Daoy (cell line): ENCODE measurements around the gene PCDH1. TPM values are rescaled to one million over a fixed set of nuclear protein-coding genes. Genes with fewer than 3 reads are reported as not detected.
"Not testable (repeated sequence)": the region's sequence is repeated elsewhere in the genome, so short reads cannot be mapped to it uniquely, and the experiment has no call there.

ENCODE experiments used
- DNase-seq: peaks from one replicate; pipeline ENCODE4 v3.0.0-alpha.2; 2015; ENCODE audit warnings: low read depth
- total RNA-seq: library from RNA; depleted of rRNA; stranded (reverse); fragments of >200 nt; shearing (Covaris generic); gene quantifications from 2 replicates; pipeline ENCODE4 v1.2.3, GENCODE V29; 2014

Gene PCDH1
- total RNA-seq, 1 experiment from 2014 or later, result 2.7 TPM

- no peak for DNase-seq
Observed at GRCh38 chr5:141898448-141899049, 20.3 kb upstream of the PCDH1 start.

GRCh38 chr5:141897425-141897824 lies 19.2 kb upstream of the PCDH1 start:
- DNase-seq, result no peak

- DNase-seq, result not testable (repeated sequence)
Observed at GRCh38 chr5:141890429-141890828, 12.2 kb upstream of the PCDH1 start.

- DNase-seq, result no peak
Observed at GRCh38 chr5:141889282-141889871, 11.2 kb upstream of the PCDH1 start.

GRCh38 chr5:141883892-141884318 lies 5.7 kb upstream of the PCDH1 start:
- DNase-seq, result no peak

DNA sequence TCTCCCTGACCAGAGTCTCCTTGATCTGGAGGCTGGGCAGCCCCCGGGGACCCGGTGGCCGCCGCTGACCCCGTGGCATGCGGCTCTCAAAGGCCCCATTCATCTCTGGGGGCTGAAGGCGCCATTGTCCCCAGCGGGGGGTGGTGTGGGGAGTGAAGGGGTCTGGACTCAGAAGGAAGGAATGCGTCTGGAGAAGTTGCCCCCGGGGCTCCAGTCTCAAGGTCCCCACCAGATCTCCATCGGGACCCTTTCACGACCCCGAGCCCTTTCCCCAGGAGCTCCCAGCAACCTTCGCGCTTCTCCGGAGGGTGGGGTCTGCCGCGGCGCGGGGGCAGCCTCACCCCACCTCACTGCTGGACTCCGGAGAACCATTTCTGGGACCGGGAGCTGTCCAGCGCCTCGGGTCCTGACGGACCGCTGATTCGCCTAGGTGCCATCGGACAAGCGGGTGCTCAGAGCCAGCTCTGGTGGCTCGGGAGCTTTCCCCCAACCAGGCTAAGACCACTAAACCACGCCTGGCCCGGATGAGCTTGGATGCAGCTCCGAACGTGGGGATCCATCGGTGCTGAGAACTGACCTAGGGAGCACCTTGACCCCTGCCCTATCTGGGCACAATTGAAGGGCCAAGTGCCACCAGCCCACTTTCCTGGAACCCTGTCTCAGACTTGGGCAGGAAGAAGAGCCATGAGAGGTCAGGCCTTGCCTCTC lies 5.1 kb upstream of the PCDH1 start:
- DNase-seq, result peak; percentile 67

DNA sequence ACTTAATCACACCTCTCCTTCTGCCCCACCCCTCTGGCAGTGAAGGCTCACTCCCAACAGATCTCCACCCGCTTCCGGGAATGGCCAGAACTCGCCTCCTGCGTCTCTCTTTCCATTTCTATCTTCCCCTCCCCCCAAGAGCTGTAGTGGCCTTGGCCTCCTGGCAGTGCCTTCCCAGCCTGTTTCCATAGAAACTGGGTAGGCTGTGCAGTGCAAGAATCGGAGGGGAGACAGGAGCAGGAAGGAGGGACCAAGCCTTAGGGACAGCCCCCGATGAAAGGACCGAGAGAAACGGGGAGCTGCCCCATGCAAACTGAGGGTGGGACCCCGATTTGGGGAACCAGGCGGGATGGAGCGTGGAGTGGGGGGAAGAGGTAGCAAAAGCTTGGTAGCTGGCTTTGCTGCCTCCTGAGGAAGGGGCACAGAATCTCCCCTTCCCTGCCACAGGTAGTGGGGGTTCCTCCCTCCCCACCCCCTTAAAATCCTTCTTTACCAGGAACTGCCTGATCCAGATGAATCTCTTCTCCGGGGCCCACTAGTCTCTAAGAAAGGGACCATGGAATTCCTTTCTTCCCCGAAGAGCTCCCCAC lies 4.5 kb upstream of the PCDH1 start:
- DNase-seq, result no peak

GRCh38 chr5:141881886-141882285 lies 3.7 kb upstream of the PCDH1 start:
- no peak for DNase-seq

- DNase-seq, result no peak
Observed at GRCh38 chr5:141880961-141881801, 3.0 kb upstream of the PCDH1 start.

DNA sequence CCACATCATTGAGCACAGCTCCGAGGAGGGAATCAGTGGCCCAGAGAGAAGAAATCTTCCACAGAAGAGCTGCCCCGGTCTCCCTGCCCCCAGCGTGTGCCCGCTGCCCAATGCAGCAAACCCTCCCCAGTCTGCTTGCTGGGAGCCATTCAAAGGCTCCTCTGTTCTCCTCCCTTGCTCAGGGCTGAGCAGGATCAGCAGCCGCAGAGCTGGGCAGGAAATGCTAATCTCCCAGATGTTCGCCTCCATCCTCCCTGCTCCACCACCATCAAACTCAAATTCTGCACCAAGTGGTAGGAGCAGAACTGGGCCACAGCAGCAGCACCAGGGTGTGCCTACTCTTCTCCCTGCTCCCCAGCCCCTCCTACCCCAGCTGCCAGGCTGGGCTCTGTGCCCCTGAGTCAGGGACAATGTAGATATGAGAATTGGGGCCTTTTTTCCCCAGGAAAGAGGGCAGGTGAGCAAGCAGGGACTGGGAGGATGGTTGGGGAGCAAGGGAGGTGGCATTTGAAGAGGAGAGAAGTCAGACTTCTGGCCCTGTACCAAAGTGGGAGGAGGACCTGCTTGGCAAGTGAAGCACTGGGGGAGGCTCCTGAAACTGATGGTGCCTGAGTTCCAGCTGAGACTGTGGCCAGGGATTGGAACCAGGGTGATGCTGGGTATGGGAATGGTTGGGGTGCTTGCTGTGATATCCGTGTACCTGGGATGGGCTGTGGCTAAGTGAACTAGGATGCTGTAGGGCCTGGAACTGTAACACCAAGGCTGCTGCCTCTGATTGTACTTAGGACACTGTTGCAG lies 1.9 kb upstream of the PCDH1 start:
- DNase-seq, result no peak

DNA sequence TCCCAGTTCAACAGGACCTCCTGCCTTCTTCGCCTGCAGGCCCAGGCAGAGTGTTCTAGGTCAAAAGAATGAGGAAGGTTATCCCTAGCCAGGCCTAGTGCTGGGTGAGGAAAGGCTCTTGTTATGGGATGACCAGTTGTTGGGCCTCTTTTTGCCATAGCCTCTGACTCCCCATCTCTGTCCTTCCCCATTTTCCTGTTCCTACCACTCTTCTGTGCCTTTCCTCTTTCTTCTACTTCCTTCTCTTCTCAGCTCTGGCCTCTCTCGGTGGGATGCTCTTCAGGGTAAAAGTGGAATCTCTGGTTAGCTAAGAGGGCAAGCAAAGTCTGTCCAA lies 1.2 kb upstream of the PCDH1 start:
- DNase-seq, result no peak

DNA sequence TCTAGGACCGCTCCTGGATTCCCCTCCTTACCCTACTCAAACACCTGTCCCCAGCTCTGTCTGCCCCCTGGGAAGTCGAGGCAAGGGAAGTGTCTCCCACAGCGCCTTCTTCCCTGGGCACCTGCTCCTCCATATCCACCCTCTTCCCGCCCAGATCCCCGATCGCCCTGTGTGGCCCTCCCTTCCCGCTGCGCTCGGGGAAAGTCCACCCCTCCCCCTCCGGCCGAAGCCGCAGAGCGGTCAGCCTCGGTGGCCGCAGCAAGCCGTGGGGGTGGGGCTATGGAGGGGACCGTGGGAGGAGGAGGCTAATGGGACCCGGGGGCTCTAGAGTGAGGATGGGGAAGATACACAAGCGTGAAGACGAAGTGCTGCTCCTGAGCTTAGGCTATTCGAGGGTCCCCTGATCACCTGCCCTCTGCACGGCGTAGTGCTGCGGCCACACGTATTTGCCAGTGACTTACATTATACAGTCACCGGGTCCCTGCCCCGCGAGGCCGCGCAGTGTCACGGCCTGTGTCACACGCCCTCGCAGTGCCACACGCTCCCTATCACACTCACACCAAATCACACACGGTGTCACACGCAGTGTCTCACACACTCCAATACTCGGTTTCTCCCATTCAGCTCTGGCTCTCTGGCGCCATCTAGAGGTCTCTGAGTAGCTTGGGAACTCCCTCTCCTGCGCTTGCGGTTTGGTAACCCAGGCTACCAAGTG lies 658 bp upstream of the PCDH1 start:
- peak; percentile 90 for DNase-seq

DNA sequence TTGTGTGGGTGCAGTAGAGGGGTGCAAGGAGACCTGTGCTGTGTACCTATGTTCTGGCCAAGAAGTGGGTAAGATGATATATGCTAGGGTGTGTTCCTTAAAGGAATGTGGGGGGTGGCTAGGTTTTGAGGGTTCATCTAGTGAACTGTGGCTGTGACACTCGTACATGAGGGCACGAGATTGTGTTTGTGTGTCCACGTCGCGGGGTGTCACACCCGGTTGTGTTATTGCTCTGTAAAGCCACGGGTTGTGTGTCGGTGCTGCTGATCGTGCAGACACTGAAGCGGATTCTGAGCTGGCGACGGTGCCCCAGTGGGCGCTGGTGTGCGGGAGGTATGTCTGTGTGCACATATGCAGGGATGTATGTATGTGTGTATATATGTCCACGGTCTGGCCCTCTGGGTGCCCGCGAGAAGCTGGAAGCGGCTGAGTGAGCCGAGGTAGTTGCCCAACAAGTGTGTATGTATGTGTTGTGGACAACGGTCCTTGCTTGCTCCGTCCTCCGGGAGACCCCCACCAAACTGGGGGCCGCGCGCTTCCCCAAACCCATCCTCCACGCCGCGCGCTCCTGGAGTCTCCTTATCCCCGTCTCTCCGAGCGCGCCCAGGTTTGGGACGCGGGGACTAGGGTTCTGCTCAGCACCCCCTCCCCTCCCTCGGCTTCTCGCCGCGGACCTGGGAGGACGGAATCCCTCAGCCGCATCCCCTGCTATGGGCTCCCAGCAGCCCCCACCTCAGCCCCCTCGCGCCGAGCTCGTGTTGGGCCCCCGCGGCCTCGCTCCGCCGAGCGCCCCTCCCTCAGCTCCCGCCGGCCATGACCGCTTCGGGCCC lies 639 bp downstream of the PCDH1 start:
- DNase-seq, result peak; percentile 48

DNA sequence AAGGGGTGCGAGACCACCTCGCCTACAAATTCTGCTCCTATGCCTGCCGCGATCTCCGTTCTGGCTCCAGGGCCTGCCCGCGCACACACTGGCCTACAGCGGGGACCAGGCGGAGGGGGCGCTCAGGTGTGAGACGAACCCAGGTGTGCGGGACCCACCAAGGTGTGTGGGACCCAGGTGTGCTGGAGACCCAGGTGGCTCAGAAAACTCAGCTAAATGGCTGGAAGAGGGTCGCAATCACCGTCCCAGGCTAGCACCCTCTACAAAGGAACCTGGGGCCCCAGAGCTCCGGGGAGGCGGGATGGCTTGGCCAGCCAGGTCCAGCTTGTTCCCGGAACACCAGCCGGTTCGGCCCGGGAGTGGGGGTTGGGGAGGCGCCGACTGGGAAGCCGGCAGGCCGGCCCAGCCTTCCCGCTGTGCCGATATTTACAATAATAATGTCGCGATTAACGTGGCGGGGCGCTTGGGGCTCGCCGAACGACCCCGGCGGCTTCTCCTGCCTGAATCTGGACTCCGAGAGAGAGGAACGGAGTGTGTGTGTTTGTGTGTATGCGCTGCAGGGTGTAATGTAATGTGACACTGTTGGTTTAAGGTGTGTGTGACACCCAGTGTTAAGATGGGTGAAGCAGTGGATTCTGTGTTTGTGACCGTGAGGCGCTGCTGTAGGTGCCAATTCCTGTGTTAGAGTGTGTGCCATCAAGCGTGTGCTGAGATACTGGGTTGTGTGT lies 1.4 kb downstream of the PCDH1 start:
- no peak for DNase-seq

DNA sequence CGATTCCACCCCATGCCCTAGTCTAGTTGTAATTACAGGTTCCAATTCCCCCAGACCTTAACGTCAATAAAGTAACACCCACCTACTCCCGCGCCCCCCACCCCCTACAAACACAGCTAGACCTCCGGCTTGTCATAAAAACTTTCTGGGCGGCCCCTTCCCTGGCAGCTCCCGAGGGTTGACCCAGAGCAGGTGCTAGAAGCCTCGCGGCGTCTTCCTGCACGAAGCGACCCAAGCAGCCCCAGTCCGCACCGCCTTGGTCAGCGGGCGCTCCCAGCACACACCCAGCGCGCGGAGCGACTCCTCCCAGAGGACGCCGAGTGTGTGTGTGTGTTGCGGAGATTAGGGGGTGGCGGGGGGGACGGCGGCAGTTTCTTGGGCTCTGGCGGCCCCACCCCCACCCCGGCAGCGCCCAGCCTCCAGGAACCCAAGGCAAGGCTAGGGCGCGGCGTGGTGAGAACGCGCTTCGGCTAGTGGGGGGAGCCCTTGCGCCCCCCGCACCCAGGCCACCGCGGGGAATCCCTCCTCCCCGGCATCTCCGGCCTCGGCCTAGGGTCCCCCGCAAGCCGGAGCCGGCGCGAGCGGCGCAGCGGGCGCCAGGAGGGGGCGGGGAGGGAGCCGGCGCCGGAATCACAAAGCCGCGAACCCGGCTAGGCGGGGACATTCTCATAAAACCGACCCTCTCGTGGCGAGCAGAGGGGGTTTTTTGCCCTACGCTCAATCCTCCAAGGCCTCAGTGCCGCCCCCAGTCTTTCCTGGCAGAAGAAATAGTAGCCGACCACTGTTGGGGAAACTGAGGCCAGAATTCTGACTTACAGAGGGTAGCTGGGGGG lies 2.2 kb downstream of the PCDH1 start:
- no peak for DNase-seq

GRCh38 chr5:141875022-141875740 lies 3.0 kb downstream of the PCDH1 start:
- no peak for DNase-seq

GRCh38 chr5:141874262-141874964 lies 3.8 kb downstream of the PCDH1 start:
- no peak for DNase-seq
